Measurements from ENCODE around the gene XAGE3. TPM values are rescaled to one million over a fixed set of nuclear protein-coding genes. Genes with fewer than 3 reads are reported as not detected.
"Not testable (repeated sequence)": the region's sequence is repeated elsewhere in the genome, so short reads cannot be mapped to it uniquely, and the experiment has no call there.

Gene XAGE3
- total RNA-seq: not detected
- long read RNA-seq: 0 reads

- H3K27me3 ChIP-seq: peaks cover 0 to 2% of the 10 kb centered on the region in 2 donors
- TF ChIP-seq CTCF (IDR thresholded peaks at IDR 0.05) (no peak), POLR2A (IDR thresholded peaks at IDR 0.05) (no peak)
- DNase-seq (no peak), ATAC-seq (no peak)
- no peak within 1 kb of the TSS for H3K27ac ChIP-seq
- H3K4me3 ChIP-seq: no peak within 1 kb of the TSS
- intact Hi-C loops (cut with DNase I): no loop called here
- H3K4me1 ChIP-seq: peaks cover 0 to 5% (median 0%) of the 10 kb centered on the region in 4 donors
- WGBS (ENCODE audit: insufficient coverage, low coverage, low lambda C conversion rate, missing lambda C conversion rate): 78% methylated on average over 18 of the region's 35 CpGs
- no peaks in the 10 kb centered on the region for H3K9me3 ChIP-seq
- H3K36me3 ChIP-seq: no peaks in the 10 kb centered on the region
Measured at GRCh38 chrX:52867610-52868348, at the start of gene XAGE3. XAGE3 (minus strand) TSS chrX:52868083; CDS start chrX:52867133, 950 bp downstream.

- DNase-seq; ATAC-seq; intact Hi-C loops (cut with DNase I); H3K27ac ChIP-seq; H3K36me3 ChIP-seq; H3K27me3 ChIP-seq; H3K9me3 ChIP-seq; H3K4me1 ChIP-seq; H3K4me3 ChIP-seq: not testable (repeated sequence)
- WGBS (ENCODE audit: insufficient coverage, low coverage, low lambda C conversion rate, missing lambda C conversion rate): no CpG with 5 or more reads among the region's 3 CpGs
Measured at GRCh38 chrX:52914704-52915103, 46.8 kb upstream of the XAGE3 start.

- H3K27me3 ChIP-seq; H3K9me3 ChIP-seq; ATAC-seq; H3K4me3 ChIP-seq; DNase-seq; intact Hi-C loops (cut with DNase I); H3K4me1 ChIP-seq; H3K36me3 ChIP-seq; H3K27ac ChIP-seq: not testable (repeated sequence)
- WGBS (ENCODE audit: insufficient coverage, low coverage, low lambda C conversion rate, missing lambda C conversion rate): no CpG with 5 or more reads among the region's 9 CpGs
Measured at GRCh38 chrX:52913681-52914080, 45.8 kb upstream of the XAGE3 start.

GRCh38 chrX:52909313-52909969, 41.6 kb upstream of the XAGE3 start:
- no CpG with 5 or more reads among the region's 12 CpGs for WGBS (ENCODE audit: insufficient coverage, low coverage, low lambda C conversion rate, missing lambda C conversion rate)
- peak in 1 of 4 donors; percentile 36 for ATAC-seq
- DNase-seq; H3K4me1 ChIP-seq; H3K27ac ChIP-seq; H3K36me3 ChIP-seq; intact Hi-C loops (cut with DNase I); H3K4me3 ChIP-seq; H3K9me3 ChIP-seq; H3K27me3 ChIP-seq: not testable (repeated sequence)

GRCh38 chrX:52907900-52908299, 40.0 kb upstream of the XAGE3 start:
- H3K27me3 ChIP-seq; H3K9me3 ChIP-seq; H3K4me3 ChIP-seq; DNase-seq; H3K36me3 ChIP-seq; H3K27ac ChIP-seq; intact Hi-C loops (cut with DNase I); H3K4me1 ChIP-seq: not testable (repeated sequence)
- peak in 1 of 4 donors; percentile 13 for ATAC-seq
- WGBS (ENCODE audit: insufficient coverage, low coverage, low lambda C conversion rate, missing lambda C conversion rate): no CpG with 5 or more reads among the region's 17 CpGs

- H3K27ac ChIP-seq; intact Hi-C loops (cut with DNase I); H3K9me3 ChIP-seq; H3K4me1 ChIP-seq; DNase-seq; H3K4me3 ChIP-seq; ATAC-seq; H3K36me3 ChIP-seq; H3K27me3 ChIP-seq: not testable (repeated sequence)
- no CpG with 5 or more reads among the region's 17 CpGs for WGBS (ENCODE audit: insufficient coverage, low coverage, low lambda C conversion rate, missing lambda C conversion rate)
Measured at GRCh38 chrX:52907137-52907536, 39.3 kb upstream of the XAGE3 start.

- intact Hi-C loops (cut with DNase I); H3K27me3 ChIP-seq; H3K27ac ChIP-seq; DNase-seq; H3K4me3 ChIP-seq; ATAC-seq; H3K9me3 ChIP-seq; H3K4me1 ChIP-seq; H3K36me3 ChIP-seq: not testable (repeated sequence)
- no CpG with 5 or more reads among the region's 4 CpGs for WGBS (ENCODE audit: insufficient coverage, low coverage, low lambda C conversion rate, missing lambda C conversion rate)
Measured at GRCh38 chrX:52906072-52906471, 38.2 kb upstream of the XAGE3 start.

GRCh38 chrX:52905531-52905930, 37.6 kb upstream of the XAGE3 start:
- H3K4me3 ChIP-seq; DNase-seq; H3K9me3 ChIP-seq; H3K4me1 ChIP-seq; H3K27me3 ChIP-seq; ATAC-seq; H3K36me3 ChIP-seq; intact Hi-C loops (cut with DNase I); H3K27ac ChIP-seq: not testable (repeated sequence)
- no CpG with 5 or more reads among the region's 10 CpGs for WGBS (ENCODE audit: insufficient coverage, low coverage, low lambda C conversion rate, missing lambda C conversion rate)

- DNase-seq; H3K27ac ChIP-seq; H3K9me3 ChIP-seq; H3K4me3 ChIP-seq; intact Hi-C loops (cut with DNase I); H3K4me1 ChIP-seq; H3K27me3 ChIP-seq; H3K36me3 ChIP-seq: not testable (repeated sequence)
- peak; percentile 88 to 94 (median 92) for ATAC-seq
- WGBS (ENCODE audit: insufficient coverage, low coverage, low lambda C conversion rate, missing lambda C conversion rate): no CpG with 5 or more reads among the region's 92 CpGs
Measured at GRCh38 chrX:52896855-52897709, 29.2 kb upstream of the XAGE3 start, which contains the start of gene FAM156B. FAM156B (plus strand) TSS chrX:52897330; CDS start chrX:52907226, 9,896 bp downstream.

GRCh38 chrX:52896438-52896837, 28.6 kb upstream of the XAGE3 start:
- H3K36me3 ChIP-seq; intact Hi-C loops (cut with DNase I); H3K27ac ChIP-seq; H3K4me3 ChIP-seq; ATAC-seq; H3K27me3 ChIP-seq; H3K4me1 ChIP-seq; DNase-seq; H3K9me3 ChIP-seq: not testable (repeated sequence)
- no CpG with 5 or more reads among the region's 8 CpGs for WGBS (ENCODE audit: insufficient coverage, low coverage, low lambda C conversion rate, missing lambda C conversion rate)

Data from right lobe of liver (tissue), 6 donors.